ENCODE data around the gene KDF1.
"Not testable (repeated sequence)": the region's sequence is repeated elsewhere in the genome, so short reads cannot be mapped to it uniquely, and the experiment has no call there.

Gene KDF1

DNA sequence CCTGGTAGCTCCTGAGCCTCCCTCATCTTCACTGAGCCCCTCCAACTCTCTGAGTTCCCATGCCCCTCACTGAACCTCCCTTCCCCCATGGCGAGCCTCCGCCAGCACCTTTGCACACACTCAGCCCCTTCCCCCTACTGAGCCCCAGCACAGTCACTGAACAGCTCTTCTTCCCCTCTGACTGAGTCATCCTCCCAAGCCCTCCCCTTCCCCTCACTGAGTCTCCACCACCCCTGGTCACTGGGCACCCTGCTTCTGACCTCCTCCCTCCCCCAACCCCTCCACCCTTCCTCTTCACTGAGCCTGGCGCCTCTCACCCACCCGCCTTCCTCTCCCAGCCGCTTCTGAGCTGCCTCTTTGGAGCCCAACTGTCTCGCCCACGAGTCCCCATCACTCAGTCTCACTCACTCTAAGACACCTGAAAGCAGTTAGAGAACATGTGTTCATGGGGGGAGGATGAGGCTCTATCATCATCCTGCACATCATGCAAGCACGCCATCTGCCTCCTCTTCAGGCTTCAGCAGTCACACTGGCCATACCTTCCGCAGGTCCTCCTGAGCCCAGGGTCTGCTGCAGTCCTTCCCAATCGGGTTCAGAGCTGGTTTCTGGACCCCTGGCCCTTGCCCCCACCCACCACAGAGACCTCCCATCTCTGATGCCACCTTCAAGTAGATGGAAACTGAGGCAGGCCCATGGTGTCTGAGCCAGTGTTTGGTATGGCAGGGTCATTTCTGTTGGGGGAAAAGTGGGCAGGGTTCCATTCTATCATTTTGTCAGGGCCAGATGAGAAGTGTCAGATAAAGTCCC, 31.2 kb upstream of the KDF1 start:
- H3K27me3 ChIP-seq = peaks cover 99% of the 10 kb centered on the region
- peaks cover 9 to 16% of the 10 kb centered on the region in 2 experiments for H3K4me1 ChIP-seq (ENCODE audit: control insufficient read depth in 1 of 2, insufficient read depth in 1 of 2, low read depth in 1 of 2, low read length in 1 of 2)
- no peak overlapping the region for H3K4me3 ChIP-seq (ENCODE audit: low read depth in 1 of 2, low read length in 1 of 2)
- TF ChIP-seq, protein P1, sequence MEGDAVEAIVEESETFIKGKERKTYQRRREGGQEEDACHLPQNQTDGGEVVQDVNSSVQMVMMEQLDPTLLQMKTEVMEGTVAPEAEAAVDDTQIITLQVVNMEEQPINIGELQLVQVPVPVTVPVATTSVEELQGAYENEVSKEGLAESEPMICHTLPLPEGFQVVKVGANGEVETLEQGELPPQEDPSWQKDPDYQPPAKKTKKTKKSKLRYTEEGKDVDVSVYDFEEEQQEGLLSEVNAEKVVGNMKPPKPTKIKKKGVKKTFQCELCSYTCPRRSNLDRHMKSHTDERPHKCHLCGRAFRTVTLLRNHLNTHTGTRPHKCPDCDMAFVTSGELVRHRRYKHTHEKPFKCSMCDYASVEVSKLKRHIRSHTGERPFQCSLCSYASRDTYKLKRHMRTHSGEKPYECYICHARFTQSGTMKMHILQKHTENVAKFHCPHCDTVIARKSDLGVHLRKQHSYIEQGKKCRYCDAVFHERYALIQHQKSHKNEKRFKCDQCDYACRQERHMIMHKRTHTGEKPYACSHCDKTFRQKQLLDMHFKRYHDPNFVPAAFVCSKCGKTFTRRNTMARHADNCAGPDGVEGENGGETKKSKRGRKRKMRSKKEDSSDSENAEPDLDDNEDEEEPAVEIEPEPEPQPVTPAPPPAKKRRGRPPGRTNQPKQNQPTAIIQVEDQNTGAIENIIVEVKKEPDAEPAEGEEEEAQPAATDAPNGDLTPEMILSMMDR (IDR thresholded peaks at IDR 0.05) = no peak
- H3K9me3 ChIP-seq = no peaks in the 10 kb centered on the region
- no peak overlapping the region for H3K27ac ChIP-seq
- no peaks in the 10 kb centered on the region for H3K36me3 ChIP-seq

DNA sequence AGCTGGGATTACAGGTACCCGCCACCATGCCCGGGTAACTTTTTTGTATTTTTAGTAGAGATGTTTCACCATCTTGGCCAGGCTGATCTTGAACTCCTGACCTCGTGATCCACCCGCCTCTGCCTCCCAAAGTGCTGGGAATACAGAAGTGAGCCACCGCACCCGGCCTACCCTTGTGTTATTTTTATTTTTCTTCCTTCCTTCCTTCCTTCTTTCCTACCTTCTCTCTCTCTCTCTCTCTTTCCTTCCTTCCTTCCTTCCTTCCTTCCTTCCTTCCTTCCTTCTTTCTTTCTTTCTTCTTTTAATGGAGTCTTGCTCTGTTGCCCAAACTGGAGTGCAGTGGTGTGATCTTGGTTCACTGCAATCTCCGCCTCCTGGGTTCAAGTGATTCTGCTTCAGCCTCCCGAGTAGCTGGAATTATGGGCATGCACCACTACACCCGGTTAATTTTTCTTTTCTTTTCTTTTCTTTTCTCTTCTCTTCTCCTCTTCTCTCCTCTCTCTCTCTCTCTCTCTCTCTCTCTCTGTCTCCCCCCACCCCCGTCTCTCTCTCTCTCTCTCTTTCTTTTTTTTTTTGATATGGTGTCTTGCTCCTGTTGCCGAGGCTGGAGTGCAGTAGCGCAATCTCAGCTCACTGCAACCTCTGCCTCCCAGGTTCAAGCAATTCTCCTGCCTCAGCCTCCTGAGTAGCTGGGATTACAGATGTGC, 29.3 kb upstream of the KDF1 start:
- H3K9me3 ChIP-seq; H3K36me3 ChIP-seq; H3K4me3 ChIP-seq (ENCODE audit: low read depth in 1 of 2, low read length in 1 of 2); H3K27ac ChIP-seq: not testable (repeated sequence)
- peaks cover 7 to 14% of the 10 kb centered on the region in 2 experiments for H3K4me1 ChIP-seq (ENCODE audit: control insufficient read depth in 1 of 2, insufficient read depth in 1 of 2, low read depth in 1 of 2, low read length in 1 of 2)
- peaks cover 99% of the 10 kb centered on the region for H3K27me3 ChIP-seq

DNA sequence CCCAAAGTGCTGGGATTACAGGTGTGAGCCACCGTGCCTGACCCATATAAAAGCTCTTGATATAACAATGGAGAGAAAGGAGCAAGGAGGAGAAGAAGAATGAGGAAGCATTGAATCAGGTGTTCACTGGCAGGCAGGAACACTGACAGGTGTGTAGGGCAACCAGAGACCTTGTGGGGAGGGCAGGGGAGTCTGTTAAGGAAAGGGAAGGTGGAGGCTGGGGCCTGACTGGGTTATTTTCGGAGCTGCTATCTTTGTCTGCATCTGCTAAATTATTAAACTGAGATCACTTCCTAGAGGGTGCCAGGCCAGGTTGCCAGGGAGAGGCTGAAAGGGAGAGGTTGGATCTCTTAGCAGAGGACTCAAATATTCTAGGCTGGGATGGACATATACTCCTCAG, 26.4 kb upstream of the KDF1 start:
- no peak overlapping the region for H3K4me3 ChIP-seq (ENCODE audit: low read depth in 1 of 2, low read length in 1 of 2)
- H3K27ac ChIP-seq = no peak overlapping the region
- TF ChIP-seq, protein P1 (IDR thresholded peaks at IDR 0.05) = no peak
- no peaks in the 10 kb centered on the region for H3K36me3 ChIP-seq
- H3K9me3 ChIP-seq = no peaks in the 10 kb centered on the region
- H3K27me3 ChIP-seq = peaks cover 89% of the 10 kb centered on the region
- H3K4me1 ChIP-seq (ENCODE audit: control insufficient read depth in 1 of 2, insufficient read depth in 1 of 2, low read depth in 1 of 2, low read length in 1 of 2) = no peaks in the 10 kb centered on the region

DNA sequence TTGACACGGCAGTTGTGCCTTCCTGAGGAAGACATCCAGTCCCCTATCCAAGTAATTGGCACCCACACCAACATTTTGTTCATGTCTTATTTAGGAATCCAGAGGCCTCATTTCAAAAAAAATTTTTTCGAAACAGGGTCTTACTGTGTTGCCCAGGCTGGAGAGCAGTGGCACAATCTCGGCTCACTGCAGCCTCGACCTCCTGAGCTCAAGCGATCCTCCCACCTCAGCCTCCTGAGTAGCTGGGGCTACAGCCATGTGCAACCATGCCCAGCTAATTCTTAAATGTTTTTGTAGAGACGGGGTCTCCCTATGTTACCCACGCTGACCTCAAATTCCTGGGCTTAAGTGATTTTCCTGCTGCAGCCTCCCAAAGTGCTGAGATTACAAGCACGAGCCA, 24.0 kb upstream of the KDF1 start:
- no peaks in the 10 kb centered on the region for H3K9me3 ChIP-seq
- TF ChIP-seq, protein P1 (IDR thresholded peaks at IDR 0.05) = no peak
- no peaks in the 10 kb centered on the region for H3K4me1 ChIP-seq (ENCODE audit: control insufficient read depth in 1 of 2, insufficient read depth in 1 of 2, low read depth in 1 of 2, low read length in 1 of 2)

DNA sequence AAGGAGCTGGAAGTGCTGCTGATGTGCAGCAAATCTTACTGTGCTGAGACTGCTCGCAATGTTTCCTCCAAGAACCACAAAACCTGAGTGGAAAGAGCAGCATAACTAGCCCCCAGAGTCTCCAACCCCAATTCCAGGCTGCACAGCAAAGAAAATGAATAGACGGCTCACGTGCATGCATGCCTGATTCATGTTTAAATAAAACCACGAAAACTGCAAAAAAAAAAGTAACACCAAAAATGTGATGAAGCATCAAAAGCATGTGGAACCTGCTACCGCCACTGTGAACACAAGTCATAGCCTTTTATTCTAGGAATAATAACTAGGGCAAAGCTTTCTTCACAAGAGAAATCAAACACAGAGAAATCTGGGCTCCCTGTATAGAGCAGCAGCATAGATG, 23.6 kb upstream of the KDF1 start:
- H3K27me3 ChIP-seq = peaks cover 61% of the 10 kb centered on the region
- H3K4me3 ChIP-seq (ENCODE audit: low read depth in 1 of 2, low read length in 1 of 2) = no peak overlapping the region
- H3K4me1 ChIP-seq (ENCODE audit: control insufficient read depth in 1 of 2, insufficient read depth in 1 of 2, low read depth in 1 of 2, low read length in 1 of 2) = no peaks in the 10 kb centered on the region
- H3K36me3 ChIP-seq = no peaks in the 10 kb centered on the region
- TF ChIP-seq, protein P1 (IDR thresholded peaks at IDR 0.05) = no peak
- H3K9me3 ChIP-seq = no peaks in the 10 kb centered on the region
- H3K27ac ChIP-seq = no peak overlapping the region

More for the DNA sequence above, 24.0 kb upstream of the KDF1 start:
- no peak overlapping the region for H3K4me3 ChIP-seq (ENCODE audit: low read depth in 1 of 2, low read length in 1 of 2)
- H3K27ac ChIP-seq = no peak overlapping the region
- H3K36me3 ChIP-seq = no peaks in the 10 kb centered on the region
- H3K27me3 ChIP-seq = peaks cover 65% of the 10 kb centered on the region

Measured in neutrophil (primary cell).